HG03025 (cell line): ENCODE results near the gene FOXD2.
"Not testable (repeated sequence)": the region's sequence is repeated elsewhere in the genome, so short reads cannot be mapped to it uniquely, and the experiment has no call there.

Experiments used
- ATAC-seq: cut with Tn5 transposase; IDR thresholded peaks from one replicate; pipeline ENCODE4 v1.9.1; 2021; ENCODE audit warnings: mild to moderate bottlenecking, moderate library complexity; ENCODE audit not compliant: unreplicated experiment, low FRiP score

Gene FOXD2

DNA sequence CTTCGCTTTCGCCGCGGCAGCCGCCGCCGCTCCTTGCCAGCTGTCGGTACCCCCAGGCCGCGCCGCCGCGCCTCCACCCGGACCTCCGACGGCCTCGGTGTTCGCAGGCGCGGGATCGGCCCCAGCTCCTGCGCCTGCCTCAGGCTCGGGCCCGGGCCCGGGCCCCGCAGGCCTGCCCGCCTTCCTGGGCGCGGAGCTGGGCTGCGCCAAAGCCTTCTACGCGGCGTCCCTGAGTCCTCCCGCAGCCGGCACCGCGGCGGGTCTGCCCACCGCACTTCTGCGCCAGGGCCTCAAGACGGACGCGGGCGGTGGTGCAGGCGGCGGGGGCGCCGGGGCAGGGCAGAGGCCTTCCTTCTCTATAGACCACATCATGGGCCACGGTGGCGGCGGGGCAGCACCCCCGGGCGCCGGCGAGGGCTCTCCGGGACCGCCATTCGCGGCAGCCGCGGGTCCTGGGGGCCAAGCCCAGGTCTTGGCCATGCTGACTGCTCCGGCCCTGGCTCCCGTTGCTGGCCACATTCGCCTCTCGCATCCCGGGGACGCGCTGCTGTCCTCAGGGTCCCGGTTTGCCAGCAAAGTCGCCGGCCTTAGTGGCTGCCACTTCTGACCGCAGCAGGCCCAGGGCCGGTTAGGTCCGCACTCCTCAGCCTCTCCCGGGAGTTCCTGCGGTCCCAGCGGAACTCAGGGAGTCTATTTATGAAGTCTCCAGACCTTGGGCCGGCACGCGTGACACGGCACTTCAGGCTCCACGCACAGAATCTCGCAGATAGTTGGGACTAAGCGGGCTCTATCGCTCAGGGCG, 1.4 kb downstream of the FOXD2 start:
- no peak for ATAC-seq

- ATAC-seq: no peak
Observed at GRCh38 chr1:47439819-47440598, 2.2 kb downstream of the FOXD2 start.

GRCh38 chr1:47440599-47441081, 2.8 kb downstream of the FOXD2 start:
- ATAC-seq: no peak

- ATAC-seq: no peak
Observed at GRCh38 chr1:47441450-47442106, 3.7 kb downstream of the FOXD2 start.

- no peak for ATAC-seq
Observed at GRCh38 chr1:47442202-47442601, 4.4 kb downstream of the FOXD2 start.

- no peak for ATAC-seq
Observed at GRCh38 chr1:47442842-47443529, 5.1 kb downstream of the FOXD2 start.

DNA sequence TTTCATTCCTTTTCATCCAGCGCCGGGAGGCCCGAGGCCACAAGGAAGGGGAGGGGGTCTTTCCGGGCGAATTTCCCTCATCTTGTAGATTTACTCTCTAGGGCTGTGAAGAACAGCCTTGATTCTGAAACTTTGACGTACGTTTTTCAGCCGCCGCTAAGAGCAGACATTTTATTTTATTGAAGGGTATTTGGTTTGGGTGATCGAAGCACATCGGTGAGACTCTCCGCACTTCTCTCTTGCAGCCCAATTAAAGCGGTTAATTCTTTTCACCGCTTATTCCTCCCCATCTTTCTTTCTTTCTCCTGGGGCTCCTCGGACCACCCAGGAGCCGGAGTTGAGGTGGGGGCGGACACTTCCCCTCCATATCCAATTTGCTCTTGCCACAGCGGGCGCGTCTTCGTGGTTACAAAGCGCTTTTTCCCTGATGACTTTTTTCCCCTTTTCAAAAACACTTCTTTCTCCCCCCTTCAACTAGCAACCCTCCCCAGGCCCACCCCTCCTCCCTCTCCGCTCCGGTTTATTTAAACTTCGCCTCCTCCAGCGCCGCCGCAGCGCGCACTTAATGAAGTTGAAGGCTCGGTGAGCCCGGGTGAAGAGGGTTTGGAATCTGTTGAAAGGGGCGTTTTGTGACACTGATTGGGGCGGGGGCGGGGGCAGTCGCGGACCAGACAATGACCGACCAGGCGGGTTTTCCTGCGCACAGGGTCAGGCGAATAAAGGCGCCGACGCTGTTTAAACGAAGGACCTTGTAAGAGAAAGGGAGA, 5.9 kb downstream of the FOXD2 start:
- no peak for ATAC-seq

GRCh38 chr1:47444297-47444561, 6.4 kb downstream of the FOXD2 start:
- no peak for ATAC-seq

- ATAC-seq: no peak
Observed at GRCh38 chr1:47444562-47445465, 7.0 kb downstream of the FOXD2 start.

DNA sequence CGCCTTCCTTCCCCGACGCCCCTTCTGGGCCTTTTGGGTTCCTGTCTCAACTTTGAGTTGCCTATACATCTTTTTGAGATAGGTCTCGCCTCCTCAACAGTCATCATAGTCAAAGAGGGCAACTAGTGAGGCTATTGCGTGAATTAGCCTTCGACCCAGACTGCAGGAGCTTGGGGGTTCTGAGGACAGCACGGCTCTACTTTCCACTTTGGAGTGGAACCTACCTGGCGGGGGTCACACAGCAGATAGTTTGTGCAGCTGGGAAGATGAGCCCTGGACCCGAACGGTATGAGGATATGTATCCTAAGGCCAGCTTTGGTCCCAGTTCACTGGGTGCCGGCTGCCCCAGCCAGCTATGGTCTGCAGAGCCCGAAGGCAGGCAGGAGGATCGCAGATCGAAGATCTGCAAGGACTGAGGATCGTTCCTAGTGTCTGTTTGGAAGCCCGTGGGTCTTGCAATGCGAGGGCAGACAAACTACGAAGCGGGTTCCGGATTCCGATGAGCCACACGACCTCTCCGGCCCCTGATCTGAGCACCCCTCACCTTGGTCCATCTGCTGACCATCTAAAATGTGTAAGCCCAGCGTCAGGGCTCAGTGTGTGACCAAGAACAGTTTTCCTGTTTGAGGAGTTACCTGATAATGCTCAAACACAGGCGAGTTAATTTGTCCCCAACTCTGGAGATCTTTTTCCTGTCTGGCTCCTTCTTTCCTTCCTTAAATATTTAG, 8.1 kb downstream of the FOXD2 start:
- ATAC-seq: no peak

GRCh38 chr1:47448462-47449222, 10.8 kb downstream of the FOXD2 start:
- ATAC-seq: no peak

GRCh38 chr1:47449822-47450552, 12.1 kb downstream of the FOXD2 start:
- ATAC-seq: no peak

GRCh38 chr1:47450606-47451005, 12.8 kb downstream of the FOXD2 start:
- ATAC-seq: no peak

DNA sequence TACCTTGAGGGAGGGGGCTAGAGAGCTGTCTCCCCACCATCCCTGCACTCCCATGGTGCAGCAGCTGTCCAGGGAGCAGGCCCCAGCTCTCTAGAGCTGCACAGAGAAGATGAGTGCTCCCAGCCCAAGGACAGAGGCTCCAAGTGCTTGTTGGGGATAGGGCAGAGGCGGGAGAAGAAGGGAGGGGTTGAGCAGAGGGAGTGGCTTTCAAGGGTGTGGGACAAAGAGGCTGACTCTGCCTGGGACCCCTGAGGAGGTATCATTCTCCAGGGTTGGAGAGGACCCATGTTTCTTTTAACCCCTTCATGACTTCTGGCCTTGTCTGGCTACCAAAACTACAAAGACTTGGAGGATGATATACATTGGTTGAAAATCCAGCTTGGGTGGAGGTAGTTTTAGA, 14.6 kb downstream of the FOXD2 start:
- ATAC-seq: no peak

DNA sequence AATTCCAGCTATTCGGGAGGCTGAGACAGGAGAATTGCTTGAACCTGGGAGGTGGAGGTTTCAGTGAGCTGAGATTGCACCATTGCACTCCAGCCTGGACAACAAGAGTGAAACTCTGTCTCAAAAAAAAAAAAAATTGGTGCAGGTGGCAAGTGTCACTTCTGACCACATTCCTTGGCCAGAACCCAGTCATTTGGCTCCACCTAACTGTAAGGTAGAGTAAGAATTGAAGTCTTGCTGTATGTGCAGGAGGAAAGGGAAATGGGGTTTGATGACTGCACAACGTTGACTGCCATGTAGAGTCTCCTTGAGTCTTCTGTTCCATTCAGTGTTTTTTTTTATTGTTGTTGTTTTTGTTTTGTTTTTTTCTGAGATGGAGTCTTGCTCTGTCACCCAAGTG, 16.1 kb downstream of the FOXD2 start:
- not testable (repeated sequence) for ATAC-seq

GRCh38 chr1:47456250-47456649, 18.4 kb downstream of the FOXD2 start:
- no peak for ATAC-seq

GRCh38 chr1:47457547-47457946, 19.7 kb downstream of the FOXD2 start:
- not testable (repeated sequence) for ATAC-seq
